Fibroblast of skin of left biceps (primary cell): ENCODE results near the gene SHB.

Source experiments
- DNase-seq, 2 experiments: peaks; one replicate each; pipeline ENCODE4 v3.0.0-alpha.2; 2013; ENCODE audit warnings: low read depth in 2 of 2

The SHB gene

DNA sequence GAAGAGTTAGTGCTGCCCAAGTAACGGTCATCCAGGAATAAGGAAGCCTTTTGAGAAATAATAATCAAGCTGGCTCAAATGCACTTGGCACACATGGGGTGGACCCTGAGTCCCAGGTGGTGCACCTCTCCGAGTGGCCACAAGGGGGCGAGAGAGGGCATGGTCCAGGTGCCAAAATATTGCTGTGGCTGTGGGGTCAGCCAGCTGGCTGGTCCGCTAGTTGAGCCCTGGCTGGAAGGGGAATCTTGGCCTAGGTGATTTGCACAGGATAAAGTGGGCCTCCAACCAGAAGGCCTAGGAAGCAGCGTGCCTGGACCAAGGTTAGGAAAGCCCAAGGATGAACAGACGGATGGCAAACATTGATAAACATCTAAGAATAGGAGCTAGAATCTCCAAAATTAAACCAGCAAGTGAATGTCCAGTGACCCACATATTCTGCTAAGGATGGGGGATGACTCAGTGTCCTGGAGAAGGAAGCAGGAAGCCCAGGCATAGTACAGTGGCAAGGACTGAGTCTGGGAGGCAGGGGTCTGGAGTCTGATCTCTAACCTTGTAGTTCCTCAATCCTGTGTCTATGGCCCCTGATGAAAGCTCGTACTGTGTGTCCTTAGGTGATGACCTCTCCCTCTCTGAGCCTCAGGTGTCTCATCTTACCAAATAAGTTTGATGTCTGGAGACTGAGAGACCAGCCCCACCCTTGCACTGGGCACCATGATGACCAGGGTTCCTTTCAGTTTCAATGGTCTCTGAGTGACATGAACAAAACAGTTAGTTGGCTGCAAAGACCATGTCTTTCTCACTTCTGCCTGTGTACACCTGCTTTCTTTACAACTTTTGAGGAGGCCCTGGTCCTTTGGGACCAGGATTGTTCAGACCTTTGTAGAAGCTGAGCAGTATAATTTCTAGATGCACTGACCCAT, 19.2 kb upstream of the SHB start:
- no peak for DNase-seq

DNA sequence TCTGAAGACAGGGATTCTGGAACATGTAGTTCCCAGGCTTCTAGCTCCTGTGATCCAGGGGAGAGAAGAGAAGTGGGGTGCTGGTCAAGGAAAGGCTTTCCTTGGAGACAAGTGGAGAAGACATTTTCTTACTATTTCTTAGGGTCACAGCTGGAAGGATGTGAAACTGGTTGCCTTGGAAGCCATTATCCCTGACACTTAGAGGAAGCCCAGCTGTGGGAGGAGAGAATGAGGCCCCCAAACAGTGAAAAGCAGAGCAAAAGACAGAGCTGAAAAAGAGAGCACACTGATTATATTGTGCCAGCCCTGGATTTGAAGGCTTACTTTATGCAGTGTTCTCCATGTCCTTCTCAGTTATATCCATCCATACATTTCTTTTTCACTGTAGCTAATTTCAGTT, 17.5 kb upstream of the SHB start:
- no peak for DNase-seq

DNA sequence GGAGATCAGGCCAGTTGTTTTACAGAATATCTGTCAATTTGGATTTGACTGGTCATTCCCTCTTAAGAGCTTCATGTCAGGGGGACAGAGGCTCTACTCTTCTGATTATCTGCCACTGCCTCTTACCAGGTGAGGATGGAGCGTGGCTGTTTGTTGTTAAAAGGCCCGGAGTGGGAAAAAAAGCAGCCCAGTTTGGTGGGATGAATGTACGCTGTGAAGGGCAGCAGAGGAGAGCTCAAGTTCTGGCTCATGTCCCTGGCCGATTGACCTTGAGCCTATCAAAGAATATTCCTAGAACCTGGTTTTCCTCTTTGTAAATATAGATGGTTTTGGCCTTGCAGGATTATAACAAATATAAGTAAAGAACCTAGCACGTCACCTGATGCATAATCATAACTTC, 16.3 kb upstream of the SHB start:
- no peak for DNase-seq

DNA sequence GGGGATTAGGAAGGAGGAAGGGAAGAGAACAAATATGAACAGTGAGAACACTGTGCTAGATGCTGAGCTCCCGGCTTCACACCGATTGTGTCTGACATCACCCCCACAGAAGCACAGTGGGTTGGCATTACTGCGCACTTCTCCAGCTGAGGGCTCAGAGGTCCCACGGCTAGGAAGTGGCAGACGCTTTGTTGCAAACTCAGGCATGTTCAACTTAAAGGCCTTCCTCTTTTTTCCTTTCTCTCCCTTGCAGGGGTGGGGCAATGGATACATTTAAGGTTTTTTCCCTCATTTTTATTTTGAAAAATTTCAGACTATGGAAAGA, 15.5 kb upstream of the SHB start:
- DNase-seq = no peak

DNA sequence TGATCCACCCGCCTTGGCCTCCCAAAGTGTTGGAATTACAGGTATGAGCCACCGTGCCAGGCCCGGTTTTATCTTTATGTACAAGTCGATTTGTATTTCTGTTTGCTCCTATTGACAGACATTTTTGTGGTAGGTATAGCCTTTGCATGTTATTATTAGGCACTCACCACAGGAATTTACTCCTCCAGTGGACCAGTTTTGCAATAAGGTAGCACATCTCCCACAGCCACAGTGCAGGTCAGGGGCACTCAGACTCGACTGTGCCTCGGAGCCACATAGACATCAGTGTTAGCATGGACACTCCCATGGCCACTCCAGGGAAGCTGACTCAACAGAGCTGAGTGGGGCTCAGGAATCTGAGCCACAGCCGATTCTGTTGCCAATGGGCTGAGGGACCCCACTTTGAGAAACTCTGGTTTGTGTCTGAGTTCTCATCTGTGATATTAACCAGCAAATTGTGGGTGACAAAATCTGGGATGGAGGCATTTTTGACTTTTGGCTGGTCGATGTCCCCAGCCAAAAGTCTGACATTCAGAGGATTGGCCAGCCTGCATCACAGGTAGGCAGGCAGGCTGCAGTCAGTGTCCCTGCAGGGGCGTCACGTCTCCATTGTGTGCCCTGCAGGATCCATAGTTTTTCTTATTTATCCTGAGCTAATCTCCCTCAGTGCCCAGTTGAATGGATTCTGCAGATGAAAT, 15.0 kb upstream of the SHB start:
- no peak for DNase-seq

DNA sequence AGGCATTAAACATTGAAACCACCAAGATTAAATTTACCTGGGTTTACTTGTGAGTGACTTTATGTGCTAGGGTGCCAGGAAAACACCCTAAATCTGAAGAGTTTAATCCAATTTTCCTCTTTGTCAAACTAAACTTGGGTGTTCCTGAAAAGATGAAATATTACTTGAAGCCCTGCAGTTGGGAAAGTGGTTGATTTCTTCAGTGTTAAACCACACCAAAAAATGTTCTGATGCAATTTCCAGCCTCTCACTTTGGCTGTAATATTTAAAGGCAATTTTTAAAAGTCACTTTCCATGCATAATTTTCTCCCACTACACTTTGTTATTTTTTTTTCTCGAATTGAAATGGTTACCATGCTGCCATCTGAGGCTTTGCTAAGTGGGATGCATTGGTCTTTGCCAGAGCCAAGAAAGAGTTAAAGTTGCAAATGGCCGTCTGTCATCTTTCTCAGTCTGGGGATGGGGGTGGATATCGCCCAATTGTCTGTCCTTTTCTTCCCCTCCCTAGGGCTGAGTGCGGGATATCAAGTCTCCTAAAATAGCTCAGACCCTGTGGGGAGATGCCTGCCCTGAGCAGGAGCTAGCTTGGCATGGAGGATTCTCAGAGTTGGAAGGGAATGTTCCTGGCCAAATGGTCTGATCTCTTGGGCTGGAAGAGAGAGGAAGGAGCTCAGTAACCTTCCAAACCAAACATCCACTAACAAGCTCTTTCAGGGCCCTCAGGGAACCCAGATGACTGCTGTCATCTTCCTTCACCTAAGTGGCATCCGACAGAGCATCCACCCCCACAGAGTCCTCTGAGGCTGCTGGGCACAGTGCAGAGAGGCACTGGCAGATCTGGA, 13.6 kb upstream of the SHB start:
- no peak for DNase-seq

DNA sequence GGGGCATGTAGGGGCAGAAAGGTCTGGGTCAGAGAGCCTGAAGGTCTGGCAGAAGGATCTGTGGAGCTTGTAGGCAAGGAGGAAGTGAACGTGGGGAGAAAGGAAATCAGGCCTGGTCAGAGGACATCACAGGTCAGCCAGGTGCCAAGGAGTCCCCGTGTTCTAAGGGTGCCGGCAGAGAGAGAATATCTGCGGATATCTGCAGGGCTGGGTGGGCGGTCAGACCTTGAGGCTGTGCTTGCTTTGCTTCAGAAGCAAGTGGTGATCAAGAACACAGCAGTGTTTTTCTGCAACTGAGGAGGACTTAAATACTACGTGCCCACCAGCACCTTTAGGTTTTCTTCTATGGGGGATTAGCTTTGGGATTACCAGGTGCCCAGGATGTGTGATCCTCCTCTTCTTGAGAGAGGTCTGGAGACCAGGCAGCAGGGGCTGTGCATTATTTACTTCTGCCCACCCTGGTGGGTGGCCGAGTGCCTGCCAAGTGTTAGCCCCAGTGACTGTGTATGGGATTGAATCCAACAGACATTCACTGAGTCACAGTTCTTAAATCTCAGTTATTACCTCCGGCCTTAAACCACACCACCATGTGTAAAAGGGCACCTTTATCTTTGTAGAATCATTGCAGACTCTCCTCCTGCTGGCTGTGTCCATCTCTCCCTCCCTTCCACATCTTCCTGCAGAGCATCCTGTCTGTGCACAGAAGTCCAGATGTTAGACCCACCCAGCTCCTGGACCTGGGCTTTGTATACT, 12.5 kb upstream of the SHB start:
- no peak for DNase-seq

DNA sequence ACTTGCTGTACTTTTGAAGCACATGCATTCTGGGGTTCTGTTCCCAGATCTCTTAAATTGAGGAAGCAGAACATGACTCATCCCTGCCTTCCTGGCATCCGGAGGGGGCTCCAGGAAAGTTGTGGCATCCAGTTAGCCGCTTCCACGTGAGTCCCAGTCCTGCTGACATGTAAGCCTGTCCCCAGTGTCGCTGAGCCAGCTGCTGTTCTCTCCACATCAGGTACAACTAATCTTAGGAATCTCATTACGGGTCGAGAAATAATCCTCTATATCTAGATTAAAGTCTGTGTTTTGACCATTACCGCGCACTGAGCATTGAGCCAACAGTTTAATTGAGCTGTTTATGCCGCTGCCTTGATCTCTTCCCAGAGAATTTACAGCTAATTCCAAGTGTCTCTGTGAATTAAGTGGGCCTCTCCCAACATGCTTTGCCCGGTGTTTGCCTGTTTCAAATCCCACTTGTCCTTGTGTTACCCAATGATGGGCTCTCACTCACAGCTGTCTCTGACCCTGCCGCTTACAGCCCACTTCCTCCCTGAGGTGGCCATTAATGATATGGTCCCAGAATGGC, 10.5 kb upstream of the SHB start:
- no peak for DNase-seq

DNA sequence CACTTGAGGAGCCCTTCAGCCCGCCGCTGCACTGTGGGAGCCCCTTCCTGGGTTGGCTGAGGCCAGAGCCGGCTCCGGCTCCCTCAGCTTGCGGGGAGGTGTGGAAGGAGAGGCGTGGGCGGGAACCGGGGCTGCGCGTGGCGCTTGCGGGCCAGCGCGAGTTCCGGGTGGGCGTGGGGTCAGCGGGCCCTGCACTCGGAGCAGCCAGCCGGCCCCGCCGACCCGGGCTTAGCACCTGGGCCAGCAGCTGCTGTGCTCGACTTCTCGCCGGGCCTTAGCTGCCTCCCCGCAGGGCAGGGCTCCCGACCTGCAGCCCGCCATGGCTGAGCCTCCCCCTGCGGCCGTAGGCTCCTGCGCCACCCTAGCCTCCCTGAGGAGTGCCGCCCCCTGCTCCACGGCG, 6.2 kb upstream of the SHB start:
- no peak for DNase-seq

DNA sequence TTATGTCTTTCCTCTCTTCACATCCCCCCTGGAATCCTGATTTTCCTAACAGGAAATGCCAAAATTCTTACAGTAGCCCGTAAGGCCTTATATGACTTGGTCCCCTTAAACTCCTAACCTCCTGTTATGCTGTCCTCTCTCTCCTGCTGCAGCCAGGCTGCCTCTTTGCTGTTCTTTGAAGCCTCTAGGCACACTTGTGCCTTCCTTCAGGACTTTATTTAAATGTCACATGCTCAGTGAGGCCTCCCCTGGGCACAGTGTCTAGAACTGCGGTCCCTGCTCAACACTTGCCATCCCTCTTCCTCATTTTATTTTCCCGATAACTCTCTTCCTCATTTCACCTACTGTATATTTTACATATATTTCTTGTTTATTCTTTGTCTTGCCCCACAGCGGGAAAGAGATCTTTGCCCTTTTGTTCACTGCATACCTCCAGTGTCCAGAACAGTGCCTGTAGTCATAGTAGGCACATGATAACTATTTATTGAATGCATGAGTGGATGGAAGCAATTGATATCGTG, 5.5 kb upstream of the SHB start:
- no peak for DNase-seq

DNA sequence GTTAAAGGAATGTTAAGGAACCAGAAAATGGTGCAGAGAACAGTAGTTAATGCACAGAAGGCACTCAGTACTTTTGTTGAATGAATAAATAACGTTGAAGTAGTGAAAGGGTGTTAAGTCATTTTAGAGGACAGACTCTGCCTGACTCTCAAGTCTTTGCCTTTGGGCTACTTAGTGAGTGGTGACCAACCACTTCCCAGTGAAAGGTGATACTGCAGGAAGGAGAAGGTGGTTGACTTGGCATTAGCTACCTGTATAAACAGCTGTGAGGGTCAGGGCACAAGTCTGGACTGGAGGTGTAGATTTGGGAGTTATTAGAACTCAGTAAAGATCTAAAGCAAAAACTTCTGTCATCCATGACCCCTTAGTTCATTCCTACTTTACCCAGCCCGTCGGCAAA, 4.9 kb upstream of the SHB start:
- no peak for DNase-seq

DNA sequence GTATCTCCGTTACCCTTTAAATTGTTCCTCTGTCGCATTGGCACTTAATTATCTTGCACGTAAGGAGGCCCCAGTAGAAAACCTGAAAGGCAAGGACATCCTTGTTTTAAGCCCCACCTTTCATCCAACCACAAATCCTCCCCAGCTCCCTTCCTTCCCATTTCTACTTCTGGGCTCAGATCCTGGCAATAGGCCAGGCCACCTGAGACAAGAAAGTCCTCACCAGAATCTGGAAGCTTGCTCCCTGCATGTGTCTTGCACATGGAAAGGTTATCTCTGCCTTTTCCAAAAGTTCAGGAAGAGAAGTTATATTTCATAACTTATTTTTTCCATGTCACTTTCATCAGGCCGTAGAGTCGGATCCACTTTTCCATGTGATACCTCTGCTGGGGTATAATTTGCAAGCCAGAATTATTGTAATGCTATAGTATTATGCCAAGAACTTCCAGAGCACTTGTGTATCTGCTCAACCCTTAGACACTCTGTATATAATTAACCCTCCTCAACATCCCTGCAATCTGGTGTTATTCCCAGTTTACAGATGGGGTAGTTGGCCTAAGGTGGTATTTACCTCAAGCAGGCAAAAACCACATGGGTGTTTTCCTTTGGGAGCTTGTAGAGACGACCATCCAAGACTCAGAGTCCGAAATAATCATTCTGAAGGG, 2.6 kb upstream of the SHB start:
- no peak for DNase-seq

DNA sequence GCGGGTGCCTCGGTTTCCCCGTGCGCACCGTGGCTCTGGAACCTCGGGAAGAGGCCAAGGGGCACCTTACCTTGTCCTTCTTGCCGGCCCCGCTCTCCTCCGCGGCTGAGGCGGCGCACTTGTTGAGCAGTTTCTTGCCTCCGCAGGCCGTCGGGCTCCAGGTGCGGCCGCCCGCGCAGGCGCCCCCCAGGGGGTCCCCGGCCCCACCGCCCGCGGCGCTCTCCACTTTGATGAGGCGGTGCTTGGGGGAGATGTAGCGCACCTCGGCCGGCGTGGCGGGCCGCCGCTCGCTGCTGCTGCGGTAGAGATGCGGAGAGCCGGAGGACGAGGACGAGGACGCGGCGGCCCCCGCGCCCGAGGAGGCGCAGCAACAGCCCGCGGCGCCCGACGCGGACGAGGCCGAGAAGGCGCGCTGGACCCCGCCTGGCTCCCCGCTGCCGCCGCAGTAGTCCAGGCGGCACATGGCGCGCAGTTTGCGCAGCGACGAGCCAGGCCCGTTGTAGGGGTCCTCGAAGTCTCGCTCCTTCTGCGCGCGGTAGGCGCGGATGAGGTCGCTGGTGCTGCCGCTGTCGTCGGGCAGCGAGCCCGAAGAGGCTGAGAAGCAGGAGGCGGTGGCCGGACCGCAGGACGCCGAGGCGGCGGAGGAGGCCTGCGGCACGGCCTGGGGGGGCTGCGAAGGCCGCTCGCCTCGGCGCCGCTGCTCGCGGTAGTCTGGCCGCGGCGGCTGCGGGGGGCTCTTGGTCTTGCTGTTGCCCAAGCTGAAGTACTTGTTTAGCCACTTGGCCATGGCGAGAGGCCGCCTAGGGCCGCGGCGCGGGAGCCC, 957 bp downstream of the SHB start:
- no peak for DNase-seq

DNA sequence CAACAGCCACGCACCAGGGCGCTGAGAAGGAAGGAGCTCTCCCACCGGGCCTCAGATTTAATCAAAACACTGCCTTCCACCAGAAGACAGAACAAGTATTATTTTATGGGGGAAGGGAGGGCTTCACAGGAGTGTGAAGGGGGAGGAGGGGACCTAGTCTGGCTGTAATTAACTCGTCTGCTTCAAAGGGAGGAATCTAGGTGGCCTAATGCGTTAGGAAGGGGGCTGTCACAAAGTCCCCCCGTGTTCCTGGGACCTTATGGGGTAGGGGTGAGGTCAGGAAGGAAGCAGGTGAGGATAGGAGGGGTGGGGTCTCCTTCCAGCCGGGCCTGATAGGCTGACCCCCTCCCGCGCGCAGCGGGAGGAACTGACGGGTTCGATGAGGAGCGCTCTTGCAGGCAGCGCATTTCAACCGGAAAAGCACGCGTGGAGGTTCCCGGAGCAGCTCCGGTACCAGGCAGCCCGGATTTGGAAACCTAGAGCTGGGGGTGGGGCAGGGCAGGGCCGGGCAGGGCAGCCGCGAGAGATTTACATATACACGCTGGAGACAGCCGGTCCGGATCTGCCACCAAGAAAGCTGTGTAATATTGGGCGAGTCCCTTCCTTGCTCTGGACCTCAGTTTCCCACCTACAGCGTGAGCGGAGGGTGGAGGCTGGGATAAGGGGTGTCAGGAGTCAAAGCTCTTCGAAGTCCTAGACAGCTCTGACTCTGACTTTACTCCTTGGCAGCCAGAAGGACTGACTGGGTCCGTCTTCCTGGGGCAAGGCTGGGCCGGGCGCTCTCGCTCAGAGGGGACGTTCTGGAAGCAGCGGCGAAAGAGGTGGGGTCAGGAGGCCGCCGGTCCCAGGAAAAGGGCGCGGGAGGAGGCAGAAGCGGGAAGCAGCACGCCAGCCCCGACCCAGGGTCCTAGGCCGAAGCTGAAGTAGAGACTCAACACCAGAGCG, 1.8 kb downstream of the SHB start:
- DNase-seq = no peak

DNA sequence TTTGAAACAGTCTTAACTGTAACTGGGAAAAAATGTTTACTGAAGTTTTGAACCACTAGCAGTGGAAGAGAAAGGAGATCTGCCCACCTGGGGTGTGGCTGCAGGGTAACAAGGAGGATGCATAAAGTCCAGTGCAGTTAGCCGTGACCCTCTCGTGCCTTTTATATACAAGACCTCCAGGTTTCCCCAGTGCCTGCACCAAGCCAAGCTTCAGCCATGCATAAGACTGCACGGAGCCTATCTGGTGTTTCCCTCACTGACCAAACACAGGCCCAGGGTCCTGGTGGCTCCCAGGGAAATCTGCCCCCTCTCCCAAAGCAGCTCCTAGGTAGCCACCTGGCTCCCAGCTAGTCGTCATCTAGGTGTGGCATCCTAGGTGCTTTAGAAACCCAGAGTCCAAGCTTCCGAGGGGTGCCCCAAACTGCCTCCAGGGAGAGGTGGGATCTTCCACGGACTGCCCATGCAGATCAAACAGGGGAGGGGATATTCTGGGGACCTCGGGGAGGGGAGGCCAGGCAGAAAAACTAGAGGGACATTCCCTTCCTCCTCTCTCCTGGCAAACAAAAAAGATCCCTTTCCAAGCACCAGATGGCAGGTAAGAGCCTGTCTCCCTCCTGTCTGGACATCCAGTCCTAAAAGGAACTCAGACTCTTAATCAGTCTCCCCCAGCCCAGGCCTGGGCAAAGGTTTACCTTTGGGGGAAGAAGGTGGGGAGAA, 2.7 kb downstream of the SHB start:
- no peak for DNase-seq

DNA sequence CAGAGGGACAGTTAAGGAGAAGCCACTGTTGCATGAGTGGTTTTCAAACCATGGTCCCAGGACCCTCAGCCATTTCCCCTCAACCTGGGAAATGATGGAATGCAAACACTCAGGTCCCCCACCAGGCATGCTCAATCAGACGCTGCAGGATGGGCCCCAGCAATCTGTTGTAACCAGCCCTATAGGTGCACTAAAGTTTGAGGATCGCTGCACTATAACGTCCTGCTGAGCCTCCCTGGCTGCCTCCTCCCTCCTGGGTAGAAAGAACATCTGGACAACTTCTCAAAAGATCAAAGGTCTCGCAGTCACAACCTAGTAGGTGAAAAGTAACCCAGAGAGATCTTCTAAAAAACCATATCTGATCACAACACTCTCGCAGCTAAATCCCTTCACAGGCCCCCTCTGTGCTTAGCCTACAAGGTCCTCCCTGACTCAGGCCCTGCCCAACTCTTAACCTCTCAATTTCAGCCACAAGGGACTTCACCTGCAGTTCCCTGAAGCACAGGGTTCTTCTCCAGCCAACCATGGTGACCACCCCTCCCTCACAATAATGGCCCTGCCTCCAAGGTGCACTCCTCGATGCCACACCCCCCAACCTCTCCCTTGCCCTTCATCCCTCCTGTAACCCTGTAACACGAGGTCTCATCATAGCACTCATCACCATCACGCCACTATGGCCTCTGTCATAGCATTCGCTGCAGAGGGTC, 3.5 kb downstream of the SHB start:
- DNase-seq = no peak

DNA sequence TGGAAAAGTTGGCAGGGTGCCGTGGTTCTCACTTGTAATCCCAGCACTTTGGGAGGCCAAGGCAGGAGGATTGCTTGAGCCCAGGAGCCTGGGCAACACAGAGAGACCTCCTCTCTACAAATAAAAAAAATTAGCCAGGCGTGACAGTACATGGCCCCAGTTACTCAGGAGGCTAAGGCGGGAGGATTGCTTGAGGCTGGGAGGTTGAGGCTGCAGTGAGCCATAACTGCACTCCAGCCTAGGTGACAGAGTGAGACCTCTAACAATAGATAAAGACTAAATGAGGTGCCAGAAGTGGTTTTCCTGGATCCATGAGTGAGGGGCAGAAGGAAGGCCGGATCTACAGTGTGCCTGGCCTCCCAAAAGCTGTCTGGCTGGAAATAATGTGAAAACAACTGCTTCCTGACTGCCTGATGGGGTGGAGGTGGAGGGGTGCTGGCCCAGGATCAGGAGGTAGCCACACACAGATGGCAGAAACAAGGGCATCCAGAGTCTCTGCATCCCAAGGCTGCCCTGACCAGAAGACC, 4.1 kb downstream of the SHB start:
- DNase-seq = no peak
